H9 (cell line): Measurements from ENCODE around the gene DIS3L. TPM values are rescaled to one million over a fixed set of nuclear protein-coding genes. Genes with fewer than 3 reads are reported as not detected.

Source experiments
- DNase-seq: peaks from one replicate; pipeline ENCODE4 v3.0.0-alpha.2; 2017
- H2AFZ ChIP-seq: one replicate; pipeline ENCODE4 v1.6.1; 2013; ENCODE audit warnings: mild to moderate bottlenecking, low read length, control low read depth, moderate library complexity
- H2AK5ac ChIP-seq: 2 replicates; pipeline ENCODE4 v1.6.1; 2013; ENCODE audit warnings: low read length, control low read depth, mixed read lengths; ENCODE audit not compliant: insufficient read length
- H2BK120ac ChIP-seq: one replicate; pipeline ENCODE4 v1.6.1; 2013; ENCODE audit warnings: low read depth, mild to moderate bottlenecking, low read length, control low read depth, inconsistent platforms; ENCODE audit not compliant: poor library complexity, severe bottlenecking
- H2BK12ac ChIP-seq: 2 replicates; pipeline ENCODE4 v1.6.1; 2013; ENCODE audit warnings: low read length, control low read depth, mixed read lengths, low read depth; ENCODE audit not compliant: insufficient read length
- H2BK15ac ChIP-seq: 2 replicates; pipeline ENCODE4 v1.6.1; 2013; ENCODE audit warnings: low read depth, low read length, control low read depth
- H2BK20ac ChIP-seq: one replicate; pipeline ENCODE4 v1.6.1; 2013; ENCODE audit warnings: low read depth, mild to moderate bottlenecking, low read length, control low read depth, inconsistent platforms; ENCODE audit not compliant: poor library complexity, severe bottlenecking
- H2BK5ac ChIP-seq: 2 replicates; pipeline ENCODE4 v1.6.1; 2013; ENCODE audit warnings: low read length, control low read depth, mixed read lengths; ENCODE audit not compliant: insufficient read length
- H3K14ac ChIP-seq: 2 replicates; pipeline ENCODE4 v1.6.1; 2013; ENCODE audit warnings: low read length, control low read depth; ENCODE audit not compliant: insufficient read depth
- H3K18ac ChIP-seq: 2 replicates; pipeline ENCODE4 v1.6.1; 2013; ENCODE audit warnings: low read depth, mild to moderate bottlenecking, mixed read lengths, low read length, control low read depth; ENCODE audit not compliant: insufficient read length
- H3K23ac ChIP-seq: 2 replicates; pipeline ENCODE4 v1.6.1; 2013; ENCODE audit warnings: low read length, control low read depth, mixed read lengths, low read depth; ENCODE audit not compliant: insufficient read length
- H3K23me2 ChIP-seq: 2 replicates; pipeline ENCODE4 v1.6.1; 2013; ENCODE audit warnings: low read depth, mild to moderate bottlenecking, mixed read lengths, low read length, control low read depth; ENCODE audit not compliant: insufficient read length, poor library complexity, severe bottlenecking
- H3K27ac ChIP-seq: 2 replicates; pipeline ENCODE4 v1.5.1; 2013; ENCODE audit warnings: low read length, control low read depth, mixed read lengths, low read depth; ENCODE audit not compliant: insufficient read length
- H3K27me3 ChIP-seq: 2 replicates; pipeline ENCODE4 v1.6.1; 2013; ENCODE audit warnings: low read length, control low read depth, inconsistent platforms; ENCODE audit not compliant: insufficient read depth
- H3K4ac ChIP-seq: 2 replicates; pipeline ENCODE4 v1.6.1; 2013; ENCODE audit warnings: low read depth, mild to moderate bottlenecking, control low read depth, inconsistent platforms, low read length, moderate library complexity
- H3K4me1 ChIP-seq: 2 replicates; pipeline ENCODE4 v1.6.1; 2013; ENCODE audit warnings: low read length, control low read depth, inconsistent platforms; ENCODE audit not compliant: insufficient read depth
- H3K4me2 ChIP-seq: 2 replicates; pipeline ENCODE4 v1.6.1; 2013; ENCODE audit warnings: low read length, control low read depth, mixed read lengths; ENCODE audit not compliant: insufficient read length, insufficient read depth
- H3K56ac ChIP-seq: 2 replicates; pipeline ENCODE4 v1.6.1; 2013; ENCODE audit warnings: low read depth, mild to moderate bottlenecking, mixed read lengths, low read length, control low read depth; ENCODE audit not compliant: insufficient read length
- H3K79me1 ChIP-seq: 2 replicates; pipeline ENCODE4 v1.6.1; 2013; ENCODE audit warnings: low read depth, mild to moderate bottlenecking, moderate library complexity, low read length, control low read depth, inconsistent platforms; ENCODE audit not compliant: insufficient read depth, poor library complexity, severe bottlenecking
- H3K79me2 ChIP-seq: 2 replicates; pipeline ENCODE4 v1.6.1; 2013; ENCODE audit warnings: low read length, control low read depth, inconsistent platforms; ENCODE audit not compliant: insufficient read depth
- H3K9ac ChIP-seq: 2 replicates; pipeline ENCODE4 v1.6.1; 2013; ENCODE audit warnings: low read length, control low read depth, mixed read lengths; ENCODE audit not compliant: insufficient read length; ENCODE audit errors: extremely low read depth
- H3K9me3 ChIP-seq: one replicate; pipeline ENCODE4 v1.6.1; 2013; ENCODE audit warnings: low read depth, low read length, inconsistent platforms; ENCODE audit not compliant: control insufficient read depth
- H3T11ph ChIP-seq: one replicate; pipeline ENCODE4 v1.6.1; 2013; ENCODE audit warnings: mild to moderate bottlenecking, low read length, control low read depth, inconsistent platforms
- H4K20me1 ChIP-seq: one replicate; pipeline ENCODE4 v1.6.1; 2013; ENCODE audit not compliant: control insufficient read depth, insufficient read length, insufficient read depth
- H4K5ac ChIP-seq: 2 replicates; pipeline ENCODE4 v1.6.1; 2013; ENCODE audit warnings: low read depth, mild to moderate bottlenecking, mixed read lengths, low read length, control low read depth; ENCODE audit not compliant: insufficient read length
- H4K8ac ChIP-seq: replicated peaks from 2 replicates; pipeline ENCODE4 v1.6.1; 2013; ENCODE audit warnings: low read length, control low read depth, mixed read lengths, low read depth; ENCODE audit not compliant: insufficient read length
- H4K91ac ChIP-seq: 2 replicates; pipeline ENCODE4 v1.6.1; 2013; ENCODE audit warnings: low read depth, mild to moderate bottlenecking, moderate library complexity, mixed read lengths, low read length, control low read depth; ENCODE audit not compliant: insufficient read length
- H3K27ac Mint-ChIP-seq, 3 experiments: 2 replicates in 2 of 3; 3 replicates in 1 of 3; pipeline ENCODE4 v1.8.0; 2020 to 2021; ENCODE audit warnings: mixed read lengths in 3 of 3, mild to moderate bottlenecking in 1 of 3, moderate library complexity in 1 of 3
- H3K27me3 Mint-ChIP-seq: 2 replicates; pipeline ENCODE4 v1.8.0; 2021; ENCODE audit warnings: low read depth, mild to moderate bottlenecking, moderate library complexity, mixed read lengths
- H3K36me3 Mint-ChIP-seq, 3 experiments: 2 replicates in 2 of 3; 3 replicates in 1 of 3; pipeline ENCODE4 v1.8.0; 2020 to 2021; ENCODE audit warnings: low read depth in 3 of 3, mixed read lengths in 3 of 3; ENCODE audit not compliant: insufficient read depth in 1 of 3
- H3K4me1 Mint-ChIP-seq, 2 experiments: 2 replicates each; pipeline ENCODE4 v1.8.0; 2020; ENCODE audit warnings: mixed read lengths in 2 of 2
- H3K4me3 Mint-ChIP-seq, 2 experiments: 2 replicates in 1 of 2; 3 replicates in 1 of 2; pipeline ENCODE4 v1.8.0; 2020 to 2021; ENCODE audit warnings: mild to moderate bottlenecking in 2 of 2, mixed read lengths in 2 of 2, moderate library complexity in 1 of 2
- H3K9me3 Mint-ChIP-seq, 2 experiments: 2 replicates in 1 of 2; 3 replicates in 1 of 2; pipeline ENCODE4 v1.8.0; 2020; ENCODE audit warnings: mild to moderate bottlenecking in 2 of 2, mixed read lengths in 2 of 2, moderate library complexity in 1 of 2
- WGBS: extraction: QIAGEN DNeasy Blood & Tissue Kit; methylation state at CpG from one replicate; pipeline ENCODE4 v1.1.7; 2013; ENCODE audit warnings: missing lambda C conversion rate, low lambda C conversion rate, mixed read lengths; ENCODE audit not compliant: insufficient read length; ENCODE audit errors: extremely low coverage; 5-methylcytosine and 5-hydroxymethylcytosine counted together
- total RNA-seq: library from RNA; stranded (reverse); gene quantifications from 2 replicates; pipeline ENCODE4 v1.2.1, GENCODE V29; 2021
- TF ChIP-seq, protein P1 (sequence below): fragments of 200-600 bp; sonication (generic); conservative IDR thresholded peaks from 3 replicates; pipeline ENCODE4 v1.8.0; 2021; ENCODE audit warnings: antibody characterized with exemption, mild to moderate bottlenecking

DIS3L gene
- total RNA-seq, 1 experiment from 2014 or later, result 30.2 TPM

DNA sequence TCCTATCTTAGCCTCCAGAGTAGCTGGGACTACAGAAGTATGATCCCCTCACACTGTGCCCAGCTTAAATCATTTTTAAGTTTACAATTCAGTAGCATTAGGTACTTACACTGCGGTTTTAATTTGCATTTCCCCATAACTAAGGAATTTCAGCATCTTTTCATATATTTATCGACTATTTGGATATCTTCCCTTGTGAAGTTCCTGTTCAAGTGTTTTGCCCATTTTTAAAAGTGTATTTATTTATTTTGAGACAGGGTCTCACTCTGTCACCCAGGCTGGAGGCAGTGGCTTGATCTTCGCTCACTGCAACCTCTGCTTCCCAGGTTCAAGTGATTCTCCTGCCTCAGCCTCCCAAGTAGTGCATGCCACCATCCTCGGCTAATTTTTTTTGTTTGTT is 80.8 kb downstream of the DIS3L start:
- no peaks in the 10 kb centered on the region for H3K9me3 ChIP-seq
- H3K4ac ChIP-seq, result no peak overlapping the region
- WGBS, result no CpG with 5 or more reads among the region's 4 CpGs
- no peak overlapping the region for H2BK20ac ChIP-seq
- peaks cover 4 to 8% of the 10 kb centered on the region in 2 experiments; a peak in 4 of 5 replicates for H3K9me3 Mint-ChIP-seq
- no peak overlapping the region for H4K91ac ChIP-seq
- H3K23ac ChIP-seq, result no peak overlapping the region
- H3K27ac ChIP-seq, result no peak overlapping the region
- H3K23me2 ChIP-seq, result no peaks in the 10 kb centered on the region
- H3K4me1 Mint-ChIP-seq, result peaks cover 7 to 12% of the 10 kb centered on the region in 2 experiments
- no peak overlapping the region for H2AK5ac ChIP-seq
- no peaks in the 10 kb centered on the region for H3K27me3 ChIP-seq
- no peak overlapping the region for H3K18ac ChIP-seq
- no peaks in the 10 kb centered on the region for H4K20me1 ChIP-seq
- no peak overlapping the region for H3T11ph ChIP-seq
- H3K4me2 ChIP-seq, result no peak overlapping the region
- TF ChIP-seq, protein P1, sequence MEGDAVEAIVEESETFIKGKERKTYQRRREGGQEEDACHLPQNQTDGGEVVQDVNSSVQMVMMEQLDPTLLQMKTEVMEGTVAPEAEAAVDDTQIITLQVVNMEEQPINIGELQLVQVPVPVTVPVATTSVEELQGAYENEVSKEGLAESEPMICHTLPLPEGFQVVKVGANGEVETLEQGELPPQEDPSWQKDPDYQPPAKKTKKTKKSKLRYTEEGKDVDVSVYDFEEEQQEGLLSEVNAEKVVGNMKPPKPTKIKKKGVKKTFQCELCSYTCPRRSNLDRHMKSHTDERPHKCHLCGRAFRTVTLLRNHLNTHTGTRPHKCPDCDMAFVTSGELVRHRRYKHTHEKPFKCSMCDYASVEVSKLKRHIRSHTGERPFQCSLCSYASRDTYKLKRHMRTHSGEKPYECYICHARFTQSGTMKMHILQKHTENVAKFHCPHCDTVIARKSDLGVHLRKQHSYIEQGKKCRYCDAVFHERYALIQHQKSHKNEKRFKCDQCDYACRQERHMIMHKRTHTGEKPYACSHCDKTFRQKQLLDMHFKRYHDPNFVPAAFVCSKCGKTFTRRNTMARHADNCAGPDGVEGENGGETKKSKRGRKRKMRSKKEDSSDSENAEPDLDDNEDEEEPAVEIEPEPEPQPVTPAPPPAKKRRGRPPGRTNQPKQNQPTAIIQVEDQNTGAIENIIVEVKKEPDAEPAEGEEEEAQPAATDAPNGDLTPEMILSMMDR, result no peak
- no peaks in the 10 kb centered on the region; a peak in 1 of 7 replicates for H3K36me3 Mint-ChIP-seq
- H3K79me1 ChIP-seq, result no peaks in the 10 kb centered on the region
- H2BK5ac ChIP-seq, result no peak overlapping the region
- no peak overlapping the region for H3K9ac ChIP-seq
- no peak overlapping the region for H2BK12ac ChIP-seq
- no peak overlapping the region for H2BK15ac ChIP-seq
- no peak overlapping the region for H3K27ac Mint-ChIP-seq
- H3K79me2 ChIP-seq, result no peaks in the 10 kb centered on the region
- no peak overlapping the region for H3K56ac ChIP-seq
- no peaks in the 10 kb centered on the region; the same call in 1 of the 2 replicates for H3K4me1 ChIP-seq
- H3K14ac ChIP-seq, result no peak overlapping the region
- no peak overlapping the region for H2BK120ac ChIP-seq
- H4K8ac ChIP-seq, result no peak overlapping the region
- DNase-seq, result no peak
- H4K5ac ChIP-seq, result no peak overlapping the region
- no peak overlapping the region for H3K4me3 Mint-ChIP-seq
- no peaks in the 10 kb centered on the region for H3K27me3 Mint-ChIP-seq
- H2AFZ ChIP-seq, result no peak overlapping the region
